Cerebellar cortex (tissue), 1 donor: ENCODE measurements around the gene CLDN24.

Experiments used
- DNase-seq: peaks from one replicate; pipeline ENCODE4 v3.0.0-alpha.2; 2015; ENCODE audit warnings: low spot score

The CLDN24 gene

GRCh38 chr4:183322326-183322725 is at the start of gene CLDN24:
Gene CLDN24 (minus strand): TSS chr4:183322426. CDS start chr4:183322426, 0 bp downstream.
- no peak for DNase-seq

DNA sequence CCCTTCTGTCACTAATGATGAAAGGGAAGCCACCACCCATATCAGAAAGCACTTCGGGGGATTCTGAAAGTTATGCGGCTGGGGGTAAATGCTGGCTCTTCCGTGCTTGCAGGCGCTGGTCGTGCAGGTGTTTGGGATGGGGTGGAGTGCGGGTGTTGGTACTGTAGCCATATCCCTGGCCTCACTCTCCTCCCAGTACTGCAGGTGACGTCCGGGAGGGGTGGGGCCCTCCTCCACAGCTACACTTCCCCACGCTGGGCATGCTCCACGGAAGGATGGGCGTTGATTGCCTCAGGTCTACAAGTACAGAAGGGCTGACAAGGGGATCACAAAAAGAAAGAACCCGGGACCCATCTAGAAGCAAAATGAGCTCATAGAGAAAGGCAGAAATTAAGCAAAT is 48.6 kb upstream of the CLDN24 start:
- DNase-seq, result no peak

- no peak for DNase-seq
Measured at GRCh38 chr4:183369073-183369472, 46.8 kb upstream of the CLDN24 start.

- DNase-seq, result no peak
Measured at GRCh38 chr4:183366206-183366835, 44.1 kb upstream of the CLDN24 start.

DNA sequence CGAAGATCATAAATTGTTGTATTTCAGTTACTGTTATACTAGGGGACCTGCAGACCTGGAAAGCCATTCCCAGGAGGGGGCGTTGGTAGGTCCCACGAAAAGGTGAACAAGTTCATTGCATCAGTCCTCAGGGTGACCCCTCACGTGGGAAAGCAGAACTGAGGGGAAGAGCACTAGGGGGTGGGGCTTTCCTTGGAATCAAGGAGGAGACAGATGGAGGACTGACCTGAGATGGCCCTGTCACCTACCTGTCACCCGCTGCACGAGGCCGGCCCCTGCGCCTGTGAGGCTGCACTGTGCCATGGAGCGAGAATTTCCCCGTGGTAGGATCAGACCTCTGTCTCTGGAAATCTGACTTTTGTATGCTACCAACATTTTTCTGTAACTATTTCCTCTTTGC is 41.8 kb upstream of the CLDN24 start:
- no peak for DNase-seq

- DNase-seq, result no peak
Measured at GRCh38 chr4:183362916-183363542, 40.8 kb upstream of the CLDN24 start.

- DNase-seq, result no peak
Measured at GRCh38 chr4:183362036-183362435, 39.8 kb upstream of the CLDN24 start.

DNA sequence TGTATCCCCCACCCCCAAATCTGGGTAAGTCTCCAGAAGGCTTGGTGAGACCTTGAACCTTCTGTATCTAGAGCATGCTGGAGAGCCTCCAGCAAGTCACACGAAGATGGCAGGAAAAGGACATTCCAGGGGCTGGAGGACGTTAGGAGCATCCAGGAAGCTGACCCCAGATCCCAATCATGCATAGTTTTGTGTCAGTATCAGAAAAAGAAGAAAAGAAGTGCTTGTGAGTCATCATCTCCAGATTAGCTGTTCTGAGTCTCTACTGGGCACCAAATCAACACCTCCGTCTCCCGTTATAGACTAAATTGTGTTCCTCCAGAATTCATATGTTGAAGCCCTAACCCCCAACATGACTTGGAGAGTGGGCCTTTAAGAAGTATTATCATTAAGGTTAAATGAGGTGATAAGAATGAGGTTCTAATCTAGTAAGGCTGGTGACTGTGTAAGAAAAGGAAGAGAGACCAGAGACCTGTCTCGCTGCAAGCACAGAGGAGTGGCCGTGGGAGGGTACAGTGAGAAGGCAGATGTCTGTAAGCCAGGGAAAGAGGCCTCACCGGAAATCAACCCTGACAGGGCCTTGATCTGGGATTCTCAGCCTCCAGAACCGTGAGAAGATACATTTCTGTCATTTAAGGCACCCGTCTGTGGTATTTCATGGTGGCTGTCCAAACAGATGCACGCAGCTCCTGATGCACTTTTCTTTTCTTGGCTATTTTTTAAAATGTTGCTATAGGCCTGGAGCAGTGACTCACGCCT is 38.1 kb upstream of the CLDN24 start:
- no peak for DNase-seq

GRCh38 chr4:183358215-183358755 is 36.1 kb upstream of the CLDN24 start:
- no peak for DNase-seq

DNA sequence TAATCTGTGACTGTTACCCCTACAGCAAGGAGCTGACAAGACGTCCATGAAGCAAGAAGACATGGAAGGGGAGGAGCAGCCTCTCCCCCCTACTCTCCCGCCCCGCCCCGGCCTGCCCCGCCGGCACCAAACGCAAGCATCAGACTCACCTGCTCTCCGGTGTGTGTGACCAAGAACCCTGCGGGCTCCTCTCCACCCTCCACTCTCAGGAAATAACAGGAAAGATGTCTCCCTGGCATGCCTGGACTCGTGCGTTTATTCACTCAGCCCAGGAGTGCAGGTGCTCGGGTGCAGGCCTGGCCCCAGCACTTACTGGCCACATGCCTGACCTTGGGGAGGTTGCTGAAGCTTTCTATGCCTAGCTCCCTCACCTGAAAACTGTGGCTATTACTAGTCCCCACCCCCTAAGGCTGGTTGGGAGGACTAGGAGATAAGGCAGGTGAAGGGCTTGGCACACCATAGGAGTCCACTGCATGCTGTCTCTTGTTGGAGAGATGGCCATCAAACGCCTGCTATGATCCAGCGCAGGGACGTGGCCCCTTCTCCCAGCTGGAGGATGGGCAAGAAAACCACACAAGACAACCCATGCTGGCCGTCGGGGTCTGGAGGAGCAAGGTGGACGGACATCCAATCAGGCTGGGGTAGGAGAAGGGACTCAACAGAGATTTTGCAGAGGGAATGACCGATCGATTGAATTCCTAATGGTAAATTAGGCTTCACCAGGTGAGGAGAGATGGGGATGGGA is 34.9 kb upstream of the CLDN24 start:
- no peak for DNase-seq

GRCh38 chr4:183356173-183356830 is 34.1 kb upstream of the CLDN24 start:
- no peak for DNase-seq

DNA sequence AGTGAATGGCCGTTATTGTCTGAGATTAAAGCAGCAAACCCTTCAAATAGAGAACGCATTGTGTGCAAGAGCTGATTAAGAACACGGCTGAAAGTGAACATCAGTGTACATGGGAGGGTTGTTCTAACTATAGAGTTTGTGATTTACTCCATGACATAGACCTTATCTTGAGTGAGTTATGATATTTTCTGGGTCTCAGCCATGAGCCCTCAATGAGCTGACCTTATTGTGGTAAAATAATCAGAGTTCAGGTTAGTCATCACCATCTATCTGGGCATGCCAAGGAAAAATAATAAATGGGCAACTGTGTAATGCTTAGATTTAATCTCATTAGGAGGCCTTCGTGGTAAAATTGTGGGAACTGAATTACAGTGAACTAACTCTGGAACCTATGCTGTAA is 33.2 kb upstream of the CLDN24 start:
- DNase-seq, result no peak

DNA sequence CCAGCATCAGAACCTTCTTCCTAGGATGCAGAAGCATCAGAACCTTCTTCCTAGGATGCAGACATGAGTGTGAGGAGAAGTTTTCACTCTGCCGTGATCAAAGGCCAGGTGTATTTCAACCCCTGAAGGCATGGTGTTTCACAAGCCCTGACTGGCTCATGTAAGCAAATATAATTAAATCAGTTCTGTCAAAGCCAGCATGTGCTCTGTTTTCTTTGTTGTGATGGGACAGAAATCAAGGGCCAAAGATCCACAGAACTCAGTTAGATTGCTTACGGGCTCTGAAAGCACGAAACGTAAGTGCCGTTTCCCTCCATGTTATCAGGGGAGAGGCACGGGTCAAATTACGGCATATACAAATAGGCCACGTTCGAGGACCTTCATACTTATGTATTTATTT is 32.0 kb upstream of the CLDN24 start:
- no peak for DNase-seq

GRCh38 chr4:183353557-183353956 is 31.3 kb upstream of the CLDN24 start:
- no peak for DNase-seq

- no peak for DNase-seq
Measured at GRCh38 chr4:183352546-183352945, 30.3 kb upstream of the CLDN24 start.

DNA sequence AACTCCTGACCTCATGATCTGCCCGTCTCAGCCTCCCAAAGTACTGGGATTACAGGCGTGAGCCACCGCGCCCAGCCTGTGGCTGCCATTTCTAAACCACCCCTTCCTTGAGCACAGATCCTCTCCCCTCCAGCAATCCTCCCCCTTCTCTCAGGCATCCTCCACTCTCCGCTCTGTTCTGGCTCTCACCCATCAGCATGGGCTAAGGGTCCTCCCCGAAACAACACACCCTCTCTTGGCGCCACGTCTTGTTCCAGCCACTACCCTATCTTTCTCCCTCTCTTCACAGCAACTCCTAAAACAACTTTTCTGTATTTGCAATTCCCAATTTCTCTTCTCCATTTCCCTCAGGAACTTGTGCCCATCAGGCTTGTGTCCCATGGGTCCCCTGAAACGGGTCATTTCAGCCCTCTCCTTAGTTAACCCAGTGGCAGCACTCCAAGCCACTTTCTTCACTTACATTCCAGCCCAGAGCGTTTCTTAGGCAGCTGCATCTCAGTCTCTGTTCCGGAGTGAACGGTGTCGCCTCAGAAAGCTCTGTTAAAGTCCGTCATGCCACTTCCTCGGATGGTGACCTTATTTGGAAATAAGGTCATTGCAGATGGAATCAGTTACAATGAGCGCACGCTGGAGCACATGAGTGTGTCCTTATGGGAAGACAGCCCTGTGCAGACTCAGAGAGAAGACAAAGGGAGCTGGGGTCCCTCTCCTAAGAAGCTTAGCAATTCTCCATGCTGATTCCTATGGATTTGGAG is 28.3 kb upstream of the CLDN24 start:
- DNase-seq, result no peak

GRCh38 chr4:183349673-183350072 is 27.4 kb upstream of the CLDN24 start:
- no peak for DNase-seq

DNA sequence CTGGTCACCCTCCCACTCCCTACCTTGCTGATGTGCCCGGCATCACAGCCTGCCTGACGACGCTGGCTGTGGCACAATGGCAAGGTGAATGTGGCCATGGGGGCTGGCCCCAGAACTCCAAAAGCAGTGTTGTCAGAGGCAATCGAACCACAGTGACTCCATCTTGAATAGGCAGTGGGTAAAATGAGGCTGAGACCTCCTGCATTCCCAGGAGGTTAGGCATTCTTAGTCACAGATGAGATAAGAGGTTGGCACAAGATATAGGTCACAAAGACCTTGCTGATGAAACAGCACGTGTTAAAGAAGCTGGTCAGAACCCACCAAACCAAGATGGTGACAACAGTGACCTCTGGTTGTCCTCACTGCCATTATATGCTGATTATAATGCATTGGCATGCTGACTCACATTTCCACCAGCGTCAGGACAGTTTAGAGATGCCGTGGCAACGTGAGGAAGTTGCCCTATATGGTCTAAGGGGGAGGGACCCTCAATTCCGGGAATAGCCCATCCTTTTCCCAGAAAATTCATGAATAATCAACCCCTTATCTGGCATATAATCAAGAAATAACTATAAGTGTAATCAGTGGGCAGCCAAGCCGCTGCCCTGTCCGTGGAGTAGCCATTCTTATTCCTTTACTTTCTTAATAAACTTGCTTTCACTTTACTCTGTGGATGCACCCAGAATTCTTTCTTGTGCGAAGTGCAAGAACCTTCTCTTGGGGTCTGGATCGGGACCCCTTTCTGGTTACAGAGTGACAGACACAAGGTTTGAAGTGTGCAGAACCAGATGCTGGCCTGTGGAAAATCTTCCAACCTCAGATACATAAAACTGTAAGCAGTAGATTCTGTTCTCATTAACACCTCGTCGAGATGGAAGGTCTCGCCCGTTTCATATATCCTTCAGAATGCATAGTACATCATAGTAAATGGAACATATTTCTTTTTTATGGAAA is 26.8 kb upstream of the CLDN24 start:
- no peak for DNase-seq

DNA sequence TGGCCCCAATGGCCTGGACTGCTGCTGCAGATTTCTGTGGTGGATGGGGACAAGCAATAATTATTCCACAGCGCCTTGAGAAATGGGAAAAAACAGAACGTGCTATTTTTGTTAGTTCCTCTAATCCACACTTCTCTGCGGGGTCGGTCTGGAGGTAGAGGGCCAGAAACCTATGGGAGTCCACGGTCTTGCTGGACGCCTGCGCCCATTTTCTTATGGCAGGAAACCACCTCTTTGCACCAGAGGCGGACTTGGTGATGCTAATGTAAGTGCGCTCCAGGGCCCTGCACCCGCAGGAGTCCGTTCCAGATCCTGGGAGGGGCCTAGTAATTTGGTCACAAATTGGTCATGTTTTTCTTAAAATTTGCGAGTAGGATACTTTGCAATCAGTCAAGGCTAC is 25.9 kb upstream of the CLDN24 start:
- DNase-seq, result no peak

DNA sequence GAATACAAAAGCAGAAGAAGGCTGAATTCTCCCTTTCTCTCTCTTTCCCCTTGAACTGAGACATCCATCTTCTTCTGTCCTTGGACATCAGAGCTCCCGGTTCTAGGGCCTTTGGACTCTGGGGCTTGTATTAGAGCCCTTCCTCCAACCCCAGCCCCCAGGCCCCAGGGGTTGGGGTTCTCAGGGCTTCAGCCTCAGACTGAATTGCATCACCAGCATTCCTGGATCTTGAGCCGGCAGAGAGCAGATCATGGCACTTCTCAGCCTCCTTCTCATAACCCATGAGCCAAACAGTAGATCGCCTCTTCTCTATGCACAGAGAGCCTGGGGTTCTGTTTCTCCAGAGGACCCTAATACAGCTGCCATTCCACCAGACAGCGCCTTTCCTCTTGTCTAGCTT is 25.3 kb upstream of the CLDN24 start:
- no peak for DNase-seq
